Neural progenitor cell (in vitro differentiated cells): ENCODE data around the gene FIGLA. TPM values are rescaled to one million over a fixed set of nuclear protein-coding genes. Genes with fewer than 3 reads are reported as not detected.

ENCODE experiments used
- DNase-seq: peaks from one replicate; pipeline ENCODE4 v3.0.0-alpha.2; 2016; ENCODE audit warnings: low spot score
- H2AFZ ChIP-seq: fragments of 200-600 bp; sonication (generic); replicated peaks from 2 replicates; pipeline ENCODE4 v1.6.1; 2016; ENCODE audit warnings: antibody characterized with exemption
- H3F3A ChIP-seq: fragments of 200-600 bp; sonication (generic); 2 replicates; pipeline ENCODE4 v1.6.1; 2016; ENCODE audit warnings: antibody characterized with exemption, low read depth
- H3K27ac ChIP-seq: fragments of 200-600 bp; sonication (generic); 2 replicates; pipeline ENCODE4 v1.5.1; 2016; ENCODE audit warnings: mild to moderate bottlenecking
- H3K27me3 ChIP-seq: fragments of 200-600 bp; sonication (generic); 2 replicates; pipeline ENCODE4 v1.6.1; 2016; ENCODE audit warnings: mild to moderate bottlenecking, moderate library complexity
- H3K36me3 ChIP-seq: fragments of 200-600 bp; sonication (generic); 2 replicates; pipeline ENCODE4 v1.5.1; 2016
- H3K4me1 ChIP-seq: fragments of 200-600 bp; sonication (generic); 2 replicates; pipeline ENCODE4 v1.6.1; 2016; ENCODE audit warnings: mixed run types
- H3K4me2 ChIP-seq: fragments of 200-600 bp; sonication (generic); 2 replicates; pipeline ENCODE4 v1.6.1; 2016
- H3K4me3 ChIP-seq: fragments of 200-600 bp; sonication (generic); 2 replicates; pipeline ENCODE4 v1.5.1; 2016
- H3K79me2 ChIP-seq: fragments of 200-600 bp; sonication (generic); 2 replicates; pipeline ENCODE4 v1.6.1; 2016; ENCODE audit warnings: low read depth
- H3K9ac ChIP-seq: fragments of 200-600 bp; sonication (generic); 2 replicates; pipeline ENCODE4 v1.6.1; 2016
- H3K9me3 ChIP-seq: fragments of 200-600 bp; sonication (generic); 2 replicates; pipeline ENCODE4 v1.5.1; 2016; ENCODE audit warnings: low read depth
- H4K20me1 ChIP-seq: fragments of 200-600 bp; sonication (generic); 2 replicates; pipeline ENCODE4 v1.6.1; 2016; ENCODE audit warnings: low read depth
- H3K27ac Mint-ChIP-seq: 3 replicates; pipeline ENCODE4 v1.8.0; 2021; ENCODE audit warnings: mixed read lengths
- H3K27me3 Mint-ChIP-seq: 2 replicates; pipeline ENCODE4 v1.8.0; 2022; ENCODE audit warnings: low read depth, mild to moderate bottlenecking, inconsistent platforms, moderate library complexity, mixed read lengths; ENCODE audit not compliant: insufficient read depth
- H3K36me3 Mint-ChIP-seq: 3 replicates; pipeline ENCODE4 v1.8.0; 2021; ENCODE audit warnings: mixed read lengths
- H3K4me1 Mint-ChIP-seq: 3 replicates; pipeline ENCODE4 v1.8.0; 2021; ENCODE audit warnings: mixed read lengths
- H3K4me3 Mint-ChIP-seq: 3 replicates; pipeline ENCODE4 v1.8.0; 2021; ENCODE audit warnings: mild to moderate bottlenecking, moderate library complexity, mixed read lengths
- H3K9me3 Mint-ChIP-seq: 3 replicates; pipeline ENCODE4 v1.8.0; 2020; ENCODE audit warnings: mixed read lengths
- EZH2 ChIP-seq: fragments of 200-600 bp; sonication (generic); IDR thresholded peaks from 2 replicates; pipeline ENCODE4 v1.6.1; 2017; ENCODE audit warnings: antibody characterized with exemption, mild to moderate bottlenecking, moderate library complexity
- EZH2phosphoT487 ChIP-seq: fragments of 200-600 bp; sonication (generic); IDR thresholded peaks from 2 replicates; pipeline ENCODE4 v1.6.1; 2017; ENCODE audit warnings: antibody characterized with exemption
- total RNA-seq: library from RNA; depleted of rRNA; stranded (reverse); fragments of >200 nt; gene quantifications from 2 replicates; pipeline ENCODE4 v1.2.3, GENCODE V29; 2015; ENCODE audit warnings: low replicate concordance
- TF ChIP-seq, protein P1 (sequence below): fragments of 200-600 bp; sonication (generic); IDR thresholded peaks from 2 replicates; pipeline ENCODE4 v1.5.1; 2017; ENCODE audit warnings: antibody characterized with exemption, mild to moderate bottlenecking

Gene FIGLA
- total RNA-seq, 1 donor from 2014 or later, result not detected

- Mint-ChIP-seq H3K36me3 (no peaks in the 10 kb centered on the region), H3K4me3 (no peak overlapping the region), H3K9me3 (no peaks in the 10 kb centered on the region), H3K4me1 (no peaks in the 10 kb centered on the region), H3K27me3 (no peaks in the 10 kb centered on the region), H3K27ac (no peak overlapping the region)
- H3K27ac ChIP-seq, result no peak overlapping the region
- H3K27me3 ChIP-seq, result no peaks in the 10 kb centered on the region
- no peak overlapping the region for H2AFZ ChIP-seq
- TF ChIP-seq, protein P1, sequence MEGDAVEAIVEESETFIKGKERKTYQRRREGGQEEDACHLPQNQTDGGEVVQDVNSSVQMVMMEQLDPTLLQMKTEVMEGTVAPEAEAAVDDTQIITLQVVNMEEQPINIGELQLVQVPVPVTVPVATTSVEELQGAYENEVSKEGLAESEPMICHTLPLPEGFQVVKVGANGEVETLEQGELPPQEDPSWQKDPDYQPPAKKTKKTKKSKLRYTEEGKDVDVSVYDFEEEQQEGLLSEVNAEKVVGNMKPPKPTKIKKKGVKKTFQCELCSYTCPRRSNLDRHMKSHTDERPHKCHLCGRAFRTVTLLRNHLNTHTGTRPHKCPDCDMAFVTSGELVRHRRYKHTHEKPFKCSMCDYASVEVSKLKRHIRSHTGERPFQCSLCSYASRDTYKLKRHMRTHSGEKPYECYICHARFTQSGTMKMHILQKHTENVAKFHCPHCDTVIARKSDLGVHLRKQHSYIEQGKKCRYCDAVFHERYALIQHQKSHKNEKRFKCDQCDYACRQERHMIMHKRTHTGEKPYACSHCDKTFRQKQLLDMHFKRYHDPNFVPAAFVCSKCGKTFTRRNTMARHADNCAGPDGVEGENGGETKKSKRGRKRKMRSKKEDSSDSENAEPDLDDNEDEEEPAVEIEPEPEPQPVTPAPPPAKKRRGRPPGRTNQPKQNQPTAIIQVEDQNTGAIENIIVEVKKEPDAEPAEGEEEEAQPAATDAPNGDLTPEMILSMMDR, result no peak
- TF ChIP-seq EZH2, result no peak
- no peak for TF ChIP-seq EZH2phosphoT487
- H3F3A ChIP-seq, result no peaks in the 10 kb centered on the region
- H3K79me2 ChIP-seq, result no peaks in the 10 kb centered on the region
- no peak overlapping the region for H3K4me3 ChIP-seq
- DNase-seq, result no peak
- no peak overlapping the region for H3K9ac ChIP-seq
- H3K36me3 ChIP-seq, result no peaks in the 10 kb centered on the region
- H3K4me1 ChIP-seq, result no peaks in the 10 kb centered on the region
- no peaks in the 10 kb centered on the region for H3K9me3 ChIP-seq
- H3K4me2 ChIP-seq, result no peak overlapping the region
- no peaks in the 10 kb centered on the region for H4K20me1 ChIP-seq
These were observed 26.3 kb upstream of the FIGLA start for GRCh38 chr2:70816726-70817125.

DNA sequence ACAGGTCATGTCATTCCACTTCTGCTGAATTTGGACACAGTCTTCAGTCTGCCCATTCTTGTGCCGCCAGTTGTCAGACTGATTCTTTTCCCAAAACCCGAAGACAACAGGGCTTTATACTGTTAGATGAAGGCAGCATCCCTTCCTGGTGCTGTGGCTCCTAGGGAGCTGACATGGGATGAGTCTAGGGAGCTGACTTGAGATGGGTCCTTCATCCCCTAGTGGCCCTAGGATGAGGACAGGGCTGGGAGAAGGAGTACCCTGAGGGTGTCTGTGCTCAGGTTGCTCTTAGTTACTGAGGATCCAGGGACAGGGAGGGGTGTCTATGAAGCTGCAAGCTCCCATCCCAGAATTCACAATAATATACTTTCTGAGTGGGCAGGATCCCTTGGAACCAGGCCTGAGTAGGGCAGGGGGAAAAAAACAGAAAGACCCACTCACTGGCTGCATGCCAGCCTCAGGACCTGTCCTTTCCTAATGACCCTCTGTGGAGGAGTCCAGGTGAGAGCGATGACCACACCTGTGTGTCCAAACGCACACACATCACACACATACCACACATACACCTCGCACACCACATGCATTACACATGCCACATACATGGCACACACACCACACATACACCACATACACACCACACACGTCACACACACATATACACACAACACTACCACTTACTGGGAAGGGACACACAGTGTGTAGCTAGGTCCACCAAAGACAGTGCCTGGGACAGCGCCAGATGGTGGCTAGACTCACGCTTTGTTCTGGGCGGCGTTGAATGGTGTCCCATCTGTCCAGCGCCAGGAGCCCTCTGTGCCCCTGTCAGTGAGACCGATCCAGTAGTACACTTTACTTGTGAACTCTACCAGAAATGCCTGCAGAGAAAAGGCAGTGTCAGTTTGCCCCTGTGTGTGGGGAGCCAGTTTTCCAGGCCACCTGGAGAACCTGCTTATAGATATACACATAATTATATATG, 18.8 kb upstream of the FIGLA start:
- Histone ChIP-seq H3K79me2 (no peaks in the 10 kb centered on the region), H3K4me3 (no peak overlapping the region), H3K9ac (no peak overlapping the region), H2AFZ (no peak overlapping the region), H3K4me2 (no peak overlapping the region), H3F3A (no peaks in the 10 kb centered on the region), H3K36me3 (no peaks in the 10 kb centered on the region), H3K27ac (no peak overlapping the region), H3K9me3 (no peaks in the 10 kb centered on the region), H3K27me3 (peaks cover 5% of the 10 kb centered on the region), H3K4me1 (no peaks in the 10 kb centered on the region), H4K20me1 (no peaks in the 10 kb centered on the region)
- peaks cover 6% of the 10 kb centered on the region for H3K27me3 Mint-ChIP-seq
- H3K4me3 Mint-ChIP-seq, result no peak overlapping the region
- no peaks in the 10 kb centered on the region for H3K9me3 Mint-ChIP-seq
- no peak for TF ChIP-seq EZH2
- TF ChIP-seq, protein P1, result no peak
- no peak for TF ChIP-seq EZH2phosphoT487
- no peaks in the 10 kb centered on the region for H3K4me1 Mint-ChIP-seq
- peak overlapping the region; percentile 69 for H3K27ac Mint-ChIP-seq
- no peak for DNase-seq
- H3K36me3 Mint-ChIP-seq, result no peaks in the 10 kb centered on the region

DNA sequence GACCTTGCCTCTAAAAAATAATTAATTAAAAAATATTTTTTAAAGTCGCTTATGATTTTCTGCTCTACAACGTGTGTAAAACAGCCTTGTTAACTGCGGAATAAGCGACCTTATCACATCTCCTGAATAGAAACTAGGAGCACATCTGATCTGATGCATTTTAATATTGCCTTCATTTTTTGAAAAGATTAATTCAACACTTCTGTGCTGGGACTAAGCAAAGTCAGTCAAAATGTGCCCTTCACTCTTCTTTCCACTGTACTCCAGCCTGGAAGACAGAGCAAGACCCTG, 17.3 kb upstream of the FIGLA start:
- Histone ChIP-seq H2AFZ (no peak overlapping the region), H3K4me1 (no peaks in the 10 kb centered on the region), H3K4me3 (no peak overlapping the region), H3K36me3 (no peaks in the 10 kb centered on the region), H3K9me3 (no peaks in the 10 kb centered on the region), H3K9ac (no peak overlapping the region), H3F3A (no peaks in the 10 kb centered on the region), H3K27ac (no peak overlapping the region), H3K79me2 (no peaks in the 10 kb centered on the region), H3K4me2 (no peak overlapping the region), H3K27me3 (peaks cover 5% of the 10 kb centered on the region), H4K20me1 (no peaks in the 10 kb centered on the region)
- Mint-ChIP-seq H3K4me1 (no peaks in the 10 kb centered on the region), H3K36me3 (no peaks in the 10 kb centered on the region), H3K27me3 (peaks cover 6% of the 10 kb centered on the region), H3K27ac (no peak overlapping the region), H3K4me3 (no peak overlapping the region), H3K9me3 (no peaks in the 10 kb centered on the region)
- no peak for DNase-seq
- TF ChIP-seq EZH2, result no peak
